ENCODE measurements around the gene NDUFAB1. TPM values are rescaled to one million over a fixed set of nuclear protein-coding genes. Genes with fewer than 3 reads are reported as not detected.
A peak's percentile ranks its signal among the peaks of the same experiment; 100 is the strongest.

Gene NDUFAB1
- polyA plus RNA-seq, 1 of the 3 experiments (the other 2 are of a cell fraction): 187 TPM

DNA sequence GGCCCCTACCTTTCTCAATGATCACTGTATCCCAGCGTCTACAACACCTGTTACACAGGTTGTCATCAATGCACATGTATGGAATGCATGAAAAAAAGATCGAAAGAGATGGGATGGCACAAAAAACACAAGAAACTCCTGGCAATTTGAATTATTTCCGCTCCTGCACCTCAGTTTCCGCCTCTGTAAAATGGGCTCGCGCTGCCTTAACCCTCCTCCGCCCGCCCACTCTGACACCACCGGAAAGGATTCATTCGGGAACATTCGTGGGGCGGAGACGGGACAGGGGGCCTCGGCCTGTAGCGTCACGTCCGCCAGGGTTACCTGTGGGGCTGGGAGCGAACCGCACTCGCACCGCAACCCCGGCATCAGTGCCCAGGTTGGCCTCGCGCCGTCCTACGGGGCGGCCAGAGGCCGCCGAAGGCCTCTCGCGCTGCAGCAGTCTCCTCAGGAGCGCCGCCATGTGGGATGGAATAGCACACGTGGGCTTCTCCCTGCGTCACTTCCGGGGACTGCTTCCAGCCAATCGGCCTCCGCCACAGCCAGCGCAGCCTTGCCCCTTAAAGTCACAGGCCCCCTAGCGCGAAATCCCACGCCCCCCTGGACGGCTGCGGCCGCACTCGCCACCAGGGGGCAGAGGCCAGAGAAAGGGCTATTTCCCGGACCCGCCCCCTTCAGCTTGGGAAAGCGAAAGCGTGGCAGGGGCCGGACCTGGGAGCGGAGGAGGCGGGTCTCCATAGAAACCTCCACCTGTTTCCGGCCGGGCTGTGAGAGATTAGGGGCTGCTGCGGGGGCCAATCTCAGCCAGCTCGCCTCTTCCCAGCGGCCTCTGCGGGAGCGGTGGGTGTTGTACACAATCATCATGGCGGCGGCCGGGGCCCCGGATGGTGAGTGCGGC, 39.0 kb downstream of the NDUFAB1 start, which contains the start of the genes EARS2 and UBFD1:
Gene EARS2 (minus strand): TSS at position 470 of the 898 bp plus-strand sequence. CDS start 7 bp downstream, at position 463.
Gene UBFD1 (plus strand): TSS at position 847 of the 898 bp plus-strand sequence. CDS start 16 bp downstream, at position 863.
- peak within 1 kb of the TSS; percentile 87 to 93 for H3K27ac ChIP-seq (ENCODE audit: low read depth in 2 of 2, low read length in 1 of 2)
- H3F3A ChIP-seq (replicated peaks; ENCODE audit: insufficient read depth): peaks cover 7% of the 10 kb centered on the region
- H3K36me3 ChIP-seq (replicated peaks in 1 of 2; ENCODE audit: control insufficient read depth in 1 of 2, insufficient read depth in 2 of 2, low read length in 1 of 2): peaks cover 34 to 36% of the 10 kb centered on the region in 2 experiments
- peaks cover 12 to 17% of the 10 kb centered on the region in 2 experiments for H3K4me1 ChIP-seq (ENCODE audit: control insufficient read depth in 1 of 2, insufficient read depth in 2 of 2, low read depth in 1 of 2, low read length in 1 of 2)
- H4K20me1 ChIP-seq (ENCODE audit: insufficient read depth): no peaks in the 10 kb centered on the region; the same call in 1 of the 2 replicates
- peak; percentile 96 for DNase-seq
- peaks cover 70% of the 10 kb centered on the region for H3K79me2 ChIP-seq (ENCODE audit: insufficient read depth)
- peak within 1 kb of the TSS; percentile 90 for H3K4me2 ChIP-seq
- H3K9me3 ChIP-seq: no peaks in the 10 kb centered on the region
- ChIA-PET CTCF (interaction anchor here (0.6 to 3.9 kb wide), 12 partner anchors 12 to 121 kb away, joined by 3 to 21 read pairs (median 4); partner anchors contain the start of genes GGA2, NDUFAB1 and PLK1), POLR2A (interaction anchor here (0.6 to 1.6 kb wide), 3 partner anchors 11 to 32 kb away, joined by 3 to 7 read pairs (median 5); no protein-coding TSS in a partner anchor)
- H3K9me2 ChIP-seq: no peaks in the 10 kb centered on the region
- H3K27me3 ChIP-seq (ENCODE audit: insufficient read depth): no peaks in the 10 kb centered on the region
- peak within 1 kb of the TSS; percentile 89 to 98 for H3K4me3 ChIP-seq (ENCODE audit: low read depth in 2 of 2, low read length in 1 of 2)
- peak within 1 kb of the TSS; percentile 96 for H3K9ac ChIP-seq
- WGBS (ENCODE audit: low lambda C conversion rate): 7% methylated on average over 17 of the region's 65 CpGs
- H2AFZ ChIP-seq (ENCODE audit: low read depth): peak within 1 kb of the TSS; percentile 84
- TF ChIP-seq YY1 (IDR thresholded peaks at IDR 0.05; ENCODE audit: low read depth) (peak; percentile 88), RCOR1 (IDR thresholded peaks at IDR 0.05; ENCODE audit: low read length) (peak; percentile 81), RFX5 (IDR thresholded peaks at IDR 0.05; ENCODE audit: low read length) (peak; percentile 55; the same call in 1 of the 2 replicates), GATA2 (CRISPR knock-in tag; IDR thresholded peaks at IDR 0.05) (no peak), EZH2phosphoT487 (IDR thresholded peaks at IDR 0.05; ENCODE audit: borderline replicate concordance, low read depth) (no peak), FOXM1 (IDR thresholded peaks at IDR 0.05; ENCODE audit: low read depth) (peak; percentile 71), RAD21 (IDR thresholded peaks at IDR 0.05; ENCODE audit: low read length) (peak; percentile 28; the same call in 1 of the 2 replicates), POLR2AphosphoS5 (IDR thresholded peaks at IDR 0.05; ENCODE audit: low read depth, low read length) (no peak), ELF1 (IDR thresholded peaks at IDR 0.05) (peak; percentile 52; the same call in 1 of the 2 replicates), FOSL2 (IDR thresholded peaks at IDR 0.05; ENCODE audit: borderline replicate concordance, low read depth) (no peak), SMC3 (IDR thresholded peaks at IDR 0.05; ENCODE audit: low read depth, low read length) (peak; percentile 34; the same call in 1 of the 2 replicates), CHD2 (IDR thresholded peaks at IDR 0.05; ENCODE audit: low read length, partially characterized antibody) (peak; percentile 62), EP300 (IDR thresholded peaks at IDR 0.05; ENCODE audit: borderline replicate concordance in 1 of 2, low read depth in 1 of 2, low read length in 1 of 2) (peak; percentile 6 to 28; a peak in 2 of 4 replicates), TAF1 (IDR thresholded peaks at IDR 0.05; ENCODE audit: borderline replicate concordance, low read depth, low read length) (peak; percentile 84; the same call in 1 of the 2 replicates), SIN3A (IDR thresholded peaks at IDR 0.05; ENCODE audit: borderline replicate concordance, low read depth, low read length) (peak; percentile 71; the same call in 1 of the 2 replicates), NFIC (IDR thresholded peaks at IDR 0.05; ENCODE audit: borderline replicate concordance) (no peak; the same call in 1 of the 2 replicates)
- TF ChIP-seq, protein P1, sequence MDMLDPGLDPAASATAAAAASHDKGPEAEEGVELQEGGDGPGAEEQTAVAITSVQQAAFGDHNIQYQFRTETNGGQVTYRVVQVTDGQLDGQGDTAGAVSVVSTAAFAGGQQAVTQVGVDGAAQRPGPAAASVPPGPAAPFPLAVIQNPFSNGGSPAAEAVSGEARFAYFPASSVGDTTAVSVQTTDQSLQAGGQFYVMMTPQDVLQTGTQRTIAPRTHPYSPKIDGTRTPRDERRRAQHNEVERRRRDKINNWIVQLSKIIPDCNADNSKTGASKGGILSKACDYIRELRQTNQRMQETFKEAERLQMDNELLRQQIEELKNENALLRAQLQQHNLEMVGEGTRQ (IDR thresholded peaks at IDR 0.05; ENCODE audit: borderline replicate concordance, low read depth, low read length): peak; percentile 67; the same call in 1 of the 2 replicates
- TF ChIP-seq, protein P2, sequence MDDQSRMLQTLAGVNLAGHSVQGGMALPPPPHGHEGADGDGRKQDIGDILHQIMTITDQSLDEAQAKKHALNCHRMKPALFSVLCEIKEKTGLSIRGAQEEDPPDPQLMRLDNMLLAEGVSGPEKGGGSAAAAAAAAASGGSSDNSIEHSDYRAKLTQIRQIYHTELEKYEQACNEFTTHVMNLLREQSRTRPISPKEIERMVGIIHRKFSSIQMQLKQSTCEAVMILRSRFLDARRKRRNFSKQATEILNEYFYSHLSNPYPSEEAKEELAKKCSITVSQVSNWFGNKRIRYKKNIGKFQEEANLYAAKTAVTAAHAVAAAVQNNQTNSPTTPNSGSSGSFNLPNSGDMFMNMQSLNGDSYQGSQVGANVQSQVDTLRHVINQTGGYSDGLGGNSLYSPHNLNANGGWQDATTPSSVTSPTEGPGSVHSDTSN (IDR thresholded peaks at IDR 0.05): peak; percentile 98
- TF ChIP-seq, protein P3, sequence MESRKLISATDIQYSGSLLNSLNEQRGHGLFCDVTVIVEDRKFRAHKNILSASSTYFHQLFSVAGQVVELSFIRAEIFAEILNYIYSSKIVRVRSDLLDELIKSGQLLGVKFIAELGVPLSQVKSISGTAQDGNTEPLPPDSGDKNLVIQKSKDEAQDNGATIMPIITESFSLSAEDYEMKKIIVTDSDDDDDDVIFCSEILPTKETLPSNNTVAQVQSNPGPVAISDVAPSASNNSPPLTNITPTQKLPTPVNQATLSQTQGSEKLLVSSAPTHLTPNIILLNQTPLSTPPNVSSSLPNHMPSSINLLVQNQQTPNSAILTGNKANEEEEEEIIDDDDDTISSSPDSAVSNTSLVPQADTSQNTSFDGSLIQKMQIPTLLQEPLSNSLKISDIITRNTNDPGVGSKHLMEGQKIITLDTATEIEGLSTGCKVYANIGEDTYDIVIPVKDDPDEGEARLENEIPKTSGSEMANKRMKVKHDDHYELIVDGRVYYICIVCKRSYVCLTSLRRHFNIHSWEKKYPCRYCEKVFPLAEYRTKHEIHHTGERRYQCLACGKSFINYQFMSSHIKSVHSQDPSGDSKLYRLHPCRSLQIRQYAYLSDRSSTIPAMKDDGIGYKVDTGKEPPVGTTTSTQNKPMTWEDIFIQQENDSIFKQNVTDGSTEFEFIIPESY (IDR thresholded peaks at IDR 0.05; ENCODE audit: borderline replicate concordance, low read depth): peak; percentile 41; the same call in 1 of the 2 replicates
- TF ChIP-seq, protein P4, sequence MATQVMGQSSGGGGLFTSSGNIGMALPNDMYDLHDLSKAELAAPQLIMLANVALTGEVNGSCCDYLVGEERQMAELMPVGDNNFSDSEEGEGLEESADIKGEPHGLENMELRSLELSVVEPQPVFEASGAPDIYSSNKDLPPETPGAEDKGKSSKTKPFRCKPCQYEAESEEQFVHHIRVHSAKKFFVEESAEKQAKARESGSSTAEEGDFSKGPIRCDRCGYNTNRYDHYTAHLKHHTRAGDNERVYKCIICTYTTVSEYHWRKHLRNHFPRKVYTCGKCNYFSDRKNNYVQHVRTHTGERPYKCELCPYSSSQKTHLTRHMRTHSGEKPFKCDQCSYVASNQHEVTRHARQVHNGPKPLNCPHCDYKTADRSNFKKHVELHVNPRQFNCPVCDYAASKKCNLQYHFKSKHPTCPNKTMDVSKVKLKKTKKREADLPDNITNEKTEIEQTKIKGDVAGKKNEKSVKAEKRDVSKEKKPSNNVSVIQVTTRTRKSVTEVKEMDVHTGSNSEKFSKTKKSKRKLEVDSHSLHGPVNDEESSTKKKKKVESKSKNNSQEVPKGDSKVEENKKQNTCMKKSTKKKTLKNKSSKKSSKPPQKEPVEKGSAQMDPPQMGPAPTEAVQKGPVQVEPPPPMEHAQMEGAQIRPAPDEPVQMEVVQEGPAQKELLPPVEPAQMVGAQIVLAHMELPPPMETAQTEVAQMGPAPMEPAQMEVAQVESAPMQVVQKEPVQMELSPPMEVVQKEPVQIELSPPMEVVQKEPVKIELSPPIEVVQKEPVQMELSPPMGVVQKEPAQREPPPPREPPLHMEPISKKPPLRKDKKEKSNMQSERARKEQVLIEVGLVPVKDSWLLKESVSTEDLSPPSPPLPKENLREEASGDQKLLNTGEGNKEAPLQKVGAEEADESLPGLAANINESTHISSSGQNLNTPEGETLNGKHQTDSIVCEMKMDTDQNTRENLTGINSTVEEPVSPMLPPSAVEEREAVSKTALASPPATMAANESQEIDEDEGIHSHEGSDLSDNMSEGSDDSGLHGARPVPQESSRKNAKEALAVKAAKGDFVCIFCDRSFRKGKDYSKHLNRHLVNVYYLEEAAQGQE (IDR thresholded peaks at IDR 0.05; ENCODE audit: low read depth, low read length): peak; percentile 32; the same call in 1 of the 2 replicates
- TF ChIP-seq, protein P5, sequence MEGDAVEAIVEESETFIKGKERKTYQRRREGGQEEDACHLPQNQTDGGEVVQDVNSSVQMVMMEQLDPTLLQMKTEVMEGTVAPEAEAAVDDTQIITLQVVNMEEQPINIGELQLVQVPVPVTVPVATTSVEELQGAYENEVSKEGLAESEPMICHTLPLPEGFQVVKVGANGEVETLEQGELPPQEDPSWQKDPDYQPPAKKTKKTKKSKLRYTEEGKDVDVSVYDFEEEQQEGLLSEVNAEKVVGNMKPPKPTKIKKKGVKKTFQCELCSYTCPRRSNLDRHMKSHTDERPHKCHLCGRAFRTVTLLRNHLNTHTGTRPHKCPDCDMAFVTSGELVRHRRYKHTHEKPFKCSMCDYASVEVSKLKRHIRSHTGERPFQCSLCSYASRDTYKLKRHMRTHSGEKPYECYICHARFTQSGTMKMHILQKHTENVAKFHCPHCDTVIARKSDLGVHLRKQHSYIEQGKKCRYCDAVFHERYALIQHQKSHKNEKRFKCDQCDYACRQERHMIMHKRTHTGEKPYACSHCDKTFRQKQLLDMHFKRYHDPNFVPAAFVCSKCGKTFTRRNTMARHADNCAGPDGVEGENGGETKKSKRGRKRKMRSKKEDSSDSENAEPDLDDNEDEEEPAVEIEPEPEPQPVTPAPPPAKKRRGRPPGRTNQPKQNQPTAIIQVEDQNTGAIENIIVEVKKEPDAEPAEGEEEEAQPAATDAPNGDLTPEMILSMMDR (IDR thresholded peaks at IDR 0.05): peak; percentile 88
